Left lung (tissue), 10 donors: Measurements from ENCODE around the gene OSGIN1. TPM values are rescaled to one million over a fixed set of nuclear protein-coding genes. Genes with fewer than 3 reads are reported as not detected.

Experiments
- ATAC-seq: fragments of 200-7000 bp; cut with Tn5 transposase; one replicate; pipeline ENCODE4 v1.9.1; 2020; ENCODE audit warnings: moderate library complexity
- DNase-seq, 4 donors: peaks; one replicate each; pipeline ENCODE4 v3.0.0-alpha.2; 2013 to 2020
- H3K27ac ChIP-seq, 2 donors: fragments of 200-600 bp; sonication (generic) in 1 of 2; one replicate each; pipeline versions ENCODE4 v1.5.0 to v1.8.0; 2020 to 2021
- H3K27me3 ChIP-seq, 2 donors: fragments of 200-600 bp; sonication (generic) in 1 of 2; one replicate each; pipeline versions ENCODE4 v1.5.0 to v1.8.0; 2020 to 2021
- H3K36me3 ChIP-seq, 2 donors: fragments of 200-600 bp; sonication (generic) in 1 of 2; one replicate each; pipeline versions ENCODE4 v1.5.0 to v1.8.0; 2020 to 2021
- H3K4me1 ChIP-seq, 2 donors: fragments of 200-600 bp; one replicate each; pipeline ENCODE4 v1.8.0; 2021
- H3K4me3 ChIP-seq, 2 donors: fragments of 200-600 bp; sonication (generic) in 1 of 2; one replicate each; pipeline versions ENCODE4 v1.5.0 to v1.8.0; 2020 to 2021; ENCODE audit warnings: mild to moderate bottlenecking in 1 of 2
- H3K9me3 ChIP-seq, 2 donors: fragments of 200-600 bp; sonication (generic) in 1 of 2; one replicate each; pipeline versions ENCODE4 v1.5.0 to v1.8.0; 2020 to 2021
- CTCF ChIP-seq, 2 donors: fragments of 200-600 bp; sonication (generic) in 1 of 2; IDR thresholded peaks; one replicate each; pipeline versions ENCODE4 v1.5.0 to v1.8.0; 2021; ENCODE audit warnings: antibody characterized with exemption in 2 of 2
- intact Hi-C, 2 donors: fragments of 100-400 bp; cut with DNase I; formaldehyde crosslinking; loops; one replicate each; pipeline versions ENCODE4 v1.11.2 to v1.14.2; 2022
- polyA plus RNA-seq, 6 donors: library from polyadenylated mRNA; unstranded; fragments of 120-200 nt; gene quantifications; one replicate each; pipeline ENCODE4 v1.2.1, GENCODE V29; 2013; ENCODE audit not compliant: insufficient read length in 6 of 6
- total RNA-seq, 2 donors: library from RNA; stranded (reverse); fragmentation: NEBNext Ultra II Directional; extraction: Animal tissue kit (Norgen Biotek cat#: 25700); gene quantifications; one replicate each; pipeline ENCODE4 v1.2.1, GENCODE V29; 2021
- donor health status: DM: no; HTN: yes; CAD: no.
- donor health status: DM: no; HTN: no; CAD: no.

The OSGIN1 gene
- total and polyA plus RNA-seq, 8 donors, result 0.47 to 18.0 (median 0.70) TPM

GRCh38 chr16:83958846-83959565 is 6.0 kb downstream of the OSGIN1 start:
- peaks cover 4 to 17% of the 10 kb centered on the region in 2 donors for H3K4me1 ChIP-seq
- H3K27me3 ChIP-seq, result no peaks in the 10 kb centered on the region
- ATAC-seq (no peak), DNase-seq (peak in 1 of 4 donors; percentile 47)
- no peak overlapping the region for H3K4me3 ChIP-seq
- no peak for TF ChIP-seq CTCF (IDR thresholded peaks at IDR 0.05)
- intact Hi-C loops, result no loop called here
- no peaks in the 10 kb centered on the region for H3K9me3 ChIP-seq
- no peak overlapping the region for H3K27ac ChIP-seq
- peaks cover 0 to 64% of the 10 kb centered on the region in 2 donors for H3K36me3 ChIP-seq

GRCh38 chr16:83959656-83960434 is 6.8 kb downstream of the OSGIN1 start:
- Histone ChIP-seq H3K4me3 (no peak overlapping the region), H3K36me3 (peaks cover 0 to 70% of the 10 kb centered on the region in 2 donors), H3K27ac (no peak overlapping the region), H3K9me3 (no peaks in the 10 kb centered on the region), H3K27me3 (no peaks in the 10 kb centered on the region), H3K4me1 (peaks cover 0 to 9% of the 10 kb centered on the region in 2 donors)
- ATAC-seq (no peak), DNase-seq (no peak)
- TF ChIP-seq CTCF (IDR thresholded peaks at IDR 0.05), result no peak
- intact Hi-C loops, result loop anchor here in 1 of 2 donors (10.0 kb wide), 1 partner anchor 225 kb away; the partner anchor contains the start of gene TAF1C

- no peak overlapping the region for H3K27ac ChIP-seq
- intact Hi-C loops, result loop anchor here in 1 of 2 donors (10.0 kb wide), 1 partner anchor 224 kb away; the partner anchor contains the start of gene TAF1C
- TF ChIP-seq CTCF (IDR thresholded peaks at IDR 0.05), result no peak
- no peaks in the 10 kb centered on the region for H3K9me3 ChIP-seq
- peaks cover 0 to 8% of the 10 kb centered on the region in 2 donors for H3K4me1 ChIP-seq
- DNase-seq, result peak in 1 of 4 donors; percentile 64
- no peak for ATAC-seq
- H3K36me3 ChIP-seq, result peaks cover 0 to 79% of the 10 kb centered on the region in 2 donors
- H3K27me3 ChIP-seq, result no peaks in the 10 kb centered on the region
- no peak overlapping the region for H3K4me3 ChIP-seq
Measured at GRCh38 chr16:83960521-83961249, 7.6 kb downstream of the OSGIN1 start.

GRCh38 chr16:83961591-83961990 is 8.6 kb downstream of the OSGIN1 start:
- intact Hi-C loops, result loop anchor here in 1 of 2 donors (10.0 kb wide), 1 partner anchor 223 kb away; the partner anchor contains the start of gene TAF1C

More at GRCh38 chr16:83961591-83961990, 8.6 kb downstream of the OSGIN1 start:
- peaks cover 0 to 84% of the 10 kb centered on the region in 2 donors for H3K36me3 ChIP-seq
- peak in 1 of 4 donors; percentile 71 for DNase-seq
- H3K27ac ChIP-seq, result no peak overlapping the region
- no peak for TF ChIP-seq CTCF (IDR thresholded peaks at IDR 0.05)
- no peaks in the 10 kb centered on the region for H3K27me3 ChIP-seq
- no peak for ATAC-seq
- no peak overlapping the region for H3K4me3 ChIP-seq
- H3K4me1 ChIP-seq, result peaks cover 0 to 4% of the 10 kb centered on the region in 2 donors
- no peaks in the 10 kb centered on the region for H3K9me3 ChIP-seq
